Measurements from ENCODE around the gene SH3BGRL.

DNA sequence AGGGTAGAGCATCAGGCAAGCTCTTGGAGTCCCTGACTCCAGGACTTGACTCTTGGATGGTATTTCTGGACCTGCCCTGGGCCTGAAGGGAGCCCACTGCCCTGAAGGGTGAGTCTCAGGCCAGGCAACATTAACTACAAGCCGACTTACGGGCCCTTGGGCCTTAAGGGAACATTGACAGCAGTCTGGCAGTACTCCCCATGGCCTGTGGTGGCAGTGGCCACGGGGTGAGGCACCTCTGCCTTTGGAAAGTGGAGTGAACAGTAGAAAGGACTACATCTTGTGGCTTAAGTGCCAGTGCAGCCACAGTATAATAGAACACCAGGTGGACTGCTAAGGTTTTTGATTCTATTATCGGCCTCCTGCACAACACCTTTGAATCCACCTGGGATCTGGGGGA lies 36.3 kb downstream of the SH3BGRL start:
- TF ChIP-seq, protein P1, sequence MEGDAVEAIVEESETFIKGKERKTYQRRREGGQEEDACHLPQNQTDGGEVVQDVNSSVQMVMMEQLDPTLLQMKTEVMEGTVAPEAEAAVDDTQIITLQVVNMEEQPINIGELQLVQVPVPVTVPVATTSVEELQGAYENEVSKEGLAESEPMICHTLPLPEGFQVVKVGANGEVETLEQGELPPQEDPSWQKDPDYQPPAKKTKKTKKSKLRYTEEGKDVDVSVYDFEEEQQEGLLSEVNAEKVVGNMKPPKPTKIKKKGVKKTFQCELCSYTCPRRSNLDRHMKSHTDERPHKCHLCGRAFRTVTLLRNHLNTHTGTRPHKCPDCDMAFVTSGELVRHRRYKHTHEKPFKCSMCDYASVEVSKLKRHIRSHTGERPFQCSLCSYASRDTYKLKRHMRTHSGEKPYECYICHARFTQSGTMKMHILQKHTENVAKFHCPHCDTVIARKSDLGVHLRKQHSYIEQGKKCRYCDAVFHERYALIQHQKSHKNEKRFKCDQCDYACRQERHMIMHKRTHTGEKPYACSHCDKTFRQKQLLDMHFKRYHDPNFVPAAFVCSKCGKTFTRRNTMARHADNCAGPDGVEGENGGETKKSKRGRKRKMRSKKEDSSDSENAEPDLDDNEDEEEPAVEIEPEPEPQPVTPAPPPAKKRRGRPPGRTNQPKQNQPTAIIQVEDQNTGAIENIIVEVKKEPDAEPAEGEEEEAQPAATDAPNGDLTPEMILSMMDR (IDR thresholded peaks at IDR 0.05) = no peak
- TF ChIP-seq POLR2A (IDR thresholded peaks at IDR 0.05) = no peak
